Measurements from ENCODE around the gene OR8G1.
"Not testable (repeated sequence)": the region's sequence is repeated elsewhere in the genome, so short reads cannot be mapped to it uniquely, and the experiment has no call there.

OR8G1 gene

DNA sequence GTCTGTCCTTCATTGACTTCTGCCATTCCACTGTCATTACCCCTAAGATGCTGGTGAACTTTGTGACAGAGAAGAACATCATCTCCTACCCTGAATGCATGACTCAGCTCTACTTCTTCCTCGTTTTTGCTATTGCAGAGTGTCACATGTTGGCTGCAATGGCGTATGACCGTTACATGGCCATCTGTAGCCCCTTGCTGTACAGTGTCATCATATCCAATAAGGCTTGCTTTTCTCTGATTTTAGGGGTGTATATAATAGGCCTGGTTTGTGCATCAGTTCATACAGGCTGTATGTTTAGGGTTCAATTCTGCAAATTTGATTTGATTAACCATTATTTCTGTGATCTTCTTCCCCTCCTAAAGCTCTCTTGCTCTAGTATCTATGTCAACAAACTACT, 9.0 kb downstream of the OR8G1 start:
- not testable (repeated sequence) for DNase-seq

DNA sequence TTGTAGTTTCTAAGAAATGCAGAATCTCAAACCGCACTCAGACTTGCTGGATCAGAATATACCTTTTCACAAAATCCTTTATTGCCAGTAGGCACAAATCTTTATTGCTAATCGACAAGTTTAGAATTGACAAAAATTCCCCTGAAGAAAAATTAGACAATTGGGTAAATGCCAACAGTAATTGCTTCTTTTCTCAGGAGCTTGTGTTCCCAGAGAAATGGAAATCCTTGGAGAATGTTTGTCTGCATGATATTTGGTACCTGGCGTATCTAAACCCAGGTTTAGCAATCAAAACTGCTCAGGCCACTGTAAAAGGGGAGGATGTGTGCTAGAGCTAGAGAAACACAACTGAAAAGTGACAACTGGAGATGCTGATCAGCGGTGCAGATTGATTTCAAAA, 15.2 kb downstream of the OR8G1 start, which contains the start of gene OR8G5:
Gene OR8G5 (plus strand): TSS at position 301 of the 400 bp plus-strand sequence. CDS start 8,556 bp downstream, outside the sequence.
- DNase-seq: no peak

DNA sequence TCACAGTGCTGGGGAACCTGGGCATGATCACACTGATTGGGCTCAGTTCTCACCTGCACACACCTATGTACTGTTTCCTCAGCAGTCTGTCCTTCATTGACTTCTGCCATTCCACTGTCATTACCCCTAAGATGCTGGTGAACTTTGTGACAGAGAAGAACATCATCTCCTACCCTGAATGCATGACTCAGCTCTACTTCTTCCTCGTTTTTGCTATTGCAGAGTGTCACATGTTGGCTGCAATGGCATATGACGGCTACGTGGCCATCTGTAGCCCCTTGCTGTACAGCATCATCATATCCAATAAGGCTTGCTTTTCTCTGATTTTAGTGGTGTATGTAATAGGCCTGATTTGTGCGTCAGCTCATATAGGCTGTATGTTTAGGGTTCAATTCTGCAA, 24.1 kb downstream of the OR8G1 start:
- not testable (repeated sequence) for DNase-seq

DNA sequence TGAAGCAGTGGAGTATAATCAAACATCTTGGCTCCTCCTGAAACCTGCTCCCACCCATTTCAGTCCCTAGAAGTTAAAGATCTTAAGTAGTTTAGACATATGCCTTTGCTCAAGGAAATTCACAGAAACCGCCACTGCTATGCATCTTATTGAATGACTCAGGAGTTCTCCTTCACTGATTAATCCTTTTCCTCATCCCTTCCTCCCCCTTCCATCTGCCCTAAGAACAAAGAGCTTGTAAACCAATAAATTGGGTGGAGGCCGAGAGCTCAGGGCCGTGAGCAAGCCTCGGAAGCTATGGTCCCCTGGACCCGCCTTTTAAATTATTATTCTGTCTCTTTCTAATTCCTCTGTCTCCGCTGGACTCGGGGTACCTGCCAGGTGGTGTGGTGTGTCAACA, 30.0 kb downstream of the OR8G1 start:
- not testable (repeated sequence) for DNase-seq

DNA sequence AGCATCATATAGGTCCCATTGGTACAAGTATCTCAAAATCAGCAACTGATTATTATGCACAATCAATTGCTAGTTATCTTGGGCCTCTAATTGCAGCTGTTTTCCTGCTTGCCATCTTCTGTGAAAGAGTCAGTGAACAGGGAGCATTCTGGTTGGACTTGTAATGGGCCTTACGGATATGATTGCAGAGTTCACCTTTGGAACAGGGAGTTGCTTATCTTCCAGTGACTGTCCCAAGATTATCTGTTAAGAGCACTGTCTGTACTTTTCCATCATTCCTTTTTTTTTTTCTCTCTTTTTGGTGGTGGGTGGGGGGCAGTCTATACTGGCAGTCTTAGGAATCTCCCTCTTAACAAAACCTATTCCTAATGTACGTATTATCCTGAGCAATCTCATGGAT, 33.1 kb downstream of the OR8G1 start:
- no peak for DNase-seq

DNA sequence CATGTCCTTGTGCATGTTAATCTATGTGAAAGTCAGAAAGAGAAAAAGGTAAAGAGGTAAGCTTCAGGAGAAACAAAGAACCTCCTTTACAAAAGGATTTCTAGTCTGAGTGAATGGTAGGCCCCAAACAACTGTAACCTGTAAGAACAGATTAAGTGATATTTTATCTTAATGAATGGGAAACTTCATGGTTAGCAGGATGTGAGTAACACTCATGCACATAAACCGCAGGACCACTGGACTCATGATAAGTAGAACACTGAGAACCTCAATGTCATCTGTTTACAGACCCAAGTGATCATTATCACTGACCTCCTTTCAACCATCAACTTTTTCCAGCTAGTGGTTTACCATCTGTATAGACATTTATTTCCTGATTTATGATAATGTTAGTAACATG, 35.2 kb downstream of the OR8G1 start:
- DNase-seq: no peak

DNA sequence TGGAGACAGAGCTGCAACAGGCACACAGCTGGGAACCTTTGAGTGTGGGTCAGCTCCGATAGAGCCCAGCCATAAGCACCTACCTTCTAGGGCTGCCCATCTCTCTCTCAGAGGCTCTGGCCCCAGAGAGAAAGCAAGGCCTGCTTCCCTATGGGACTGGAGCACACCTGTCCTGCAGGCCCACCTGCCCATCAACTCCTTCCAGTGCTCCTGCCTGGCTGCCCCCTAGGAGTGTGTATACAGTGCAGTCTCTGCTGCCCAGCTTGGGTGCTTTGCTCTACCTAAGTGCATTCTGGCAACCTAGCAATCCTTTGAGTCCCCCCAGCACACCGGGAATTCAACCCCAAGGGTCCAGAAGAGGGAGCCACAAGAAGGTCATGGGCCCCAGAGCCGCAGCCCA, 36.3 kb downstream of the OR8G1 start:
- no peak for DNase-seq

DNA sequence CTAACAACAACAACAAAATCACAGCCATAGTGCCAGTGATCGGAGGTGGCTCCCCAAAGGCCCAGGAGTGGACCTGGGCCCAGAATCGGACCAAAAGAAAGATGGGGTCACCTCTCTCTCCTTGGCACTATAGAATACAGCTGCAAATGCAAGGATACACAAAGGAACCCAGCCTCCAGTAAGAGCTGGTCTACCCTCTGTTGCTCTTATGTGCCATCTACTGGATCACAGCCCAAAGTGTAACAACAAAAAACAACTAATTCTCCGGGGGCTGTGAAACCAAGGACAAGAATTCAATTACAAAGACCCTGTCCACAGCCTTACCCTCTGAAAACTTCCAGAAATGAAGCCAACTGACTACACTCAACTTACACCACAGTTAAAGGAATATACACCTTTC, 36.9 kb downstream of the OR8G1 start:
- DNase-seq: no peak

DNA sequence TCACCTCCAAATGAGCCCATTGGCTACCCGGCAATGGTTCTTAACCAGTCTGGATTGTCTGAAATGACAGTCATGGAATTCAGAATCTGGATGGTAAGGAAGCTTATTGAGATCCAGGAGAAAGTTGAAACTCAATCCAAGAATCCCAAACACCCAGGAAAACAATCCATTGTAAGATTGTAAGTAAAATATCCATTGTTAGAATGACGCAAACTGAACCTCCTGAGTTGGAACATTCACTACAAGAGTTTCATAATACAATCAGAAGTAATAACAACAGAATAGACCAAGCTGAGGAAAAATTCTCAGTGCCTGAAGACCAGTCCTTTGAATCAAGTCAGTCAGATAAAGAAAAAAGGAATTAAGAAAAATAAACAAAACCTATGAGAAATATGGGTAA, 37.4 kb downstream of the OR8G1 start:
- no peak for DNase-seq

DNA sequence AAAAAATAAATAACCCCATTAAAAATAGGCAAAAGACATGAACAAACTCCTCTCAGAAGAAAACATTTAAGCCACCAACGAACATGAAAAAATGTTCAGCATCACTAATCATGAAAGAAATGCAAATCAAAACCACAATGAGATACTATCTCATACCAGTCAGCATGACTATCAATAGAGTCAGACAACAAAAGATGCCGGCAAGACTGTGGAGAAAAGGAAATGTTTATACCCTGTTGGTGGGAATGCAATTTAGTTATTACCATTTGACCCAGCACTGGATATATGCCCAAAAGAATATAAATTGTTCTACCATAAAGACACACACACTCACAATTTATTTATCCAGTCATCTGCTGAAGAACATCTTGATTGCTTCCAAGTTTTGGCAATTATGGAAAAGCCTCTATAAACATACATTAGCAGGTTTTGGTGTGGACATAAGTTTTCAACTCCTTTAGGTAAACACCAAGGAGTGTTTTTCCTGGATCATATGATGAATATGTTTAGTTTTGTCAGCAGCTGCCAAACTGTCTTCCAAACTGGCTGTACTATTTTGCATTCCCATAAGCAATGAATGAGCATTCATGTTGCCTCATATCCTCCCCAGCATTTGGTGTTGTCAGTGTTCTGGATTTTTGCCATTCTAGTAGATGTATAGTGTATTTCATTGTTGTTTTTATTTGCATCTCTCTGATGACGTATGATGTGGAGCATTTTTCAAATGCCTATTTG, 44.9 kb downstream of the OR8G1 start:
- peak in 1 of 2 experiments; percentile 17 for DNase-seq

DNA sequence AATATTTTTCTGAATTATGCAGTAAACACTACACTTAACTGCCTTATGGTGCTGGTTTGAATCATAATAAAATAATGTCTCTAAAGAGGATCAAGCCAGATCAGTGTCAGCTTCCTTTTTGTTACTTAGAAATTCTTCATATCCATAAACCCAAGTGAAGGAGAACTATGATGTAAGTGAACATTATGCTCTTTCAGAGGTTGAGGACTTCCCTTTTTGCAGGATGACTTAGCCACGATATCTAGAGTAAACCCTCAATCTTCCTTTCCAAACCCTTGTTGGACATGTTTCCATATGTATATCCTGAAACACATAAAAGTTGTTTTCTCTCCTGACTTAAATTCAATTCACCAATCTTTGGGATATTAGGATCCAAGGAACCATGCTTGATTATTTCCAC, 53.8 kb downstream of the OR8G1 start:
- no peak for DNase-seq

DNA sequence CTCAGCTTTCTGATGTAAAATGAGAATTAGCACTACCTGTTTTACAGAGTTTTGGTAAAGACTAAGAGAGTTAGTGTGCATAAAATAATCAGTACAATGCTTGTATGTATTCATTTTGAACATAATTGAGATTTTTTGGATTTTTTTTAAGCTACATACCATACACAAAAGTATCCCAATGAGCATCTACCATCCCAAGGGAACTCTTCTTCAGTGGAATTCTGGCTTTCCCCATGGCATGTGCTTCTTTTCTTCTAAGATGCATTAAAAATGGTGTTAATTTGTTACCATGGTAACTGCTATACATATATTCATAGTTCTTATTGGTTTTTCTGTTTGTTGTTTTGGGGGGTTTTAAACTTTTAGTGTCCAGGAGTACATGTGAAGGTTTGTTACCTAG, 55.1 kb downstream of the OR8G1 start:
- DNase-seq: no peak

DNA sequence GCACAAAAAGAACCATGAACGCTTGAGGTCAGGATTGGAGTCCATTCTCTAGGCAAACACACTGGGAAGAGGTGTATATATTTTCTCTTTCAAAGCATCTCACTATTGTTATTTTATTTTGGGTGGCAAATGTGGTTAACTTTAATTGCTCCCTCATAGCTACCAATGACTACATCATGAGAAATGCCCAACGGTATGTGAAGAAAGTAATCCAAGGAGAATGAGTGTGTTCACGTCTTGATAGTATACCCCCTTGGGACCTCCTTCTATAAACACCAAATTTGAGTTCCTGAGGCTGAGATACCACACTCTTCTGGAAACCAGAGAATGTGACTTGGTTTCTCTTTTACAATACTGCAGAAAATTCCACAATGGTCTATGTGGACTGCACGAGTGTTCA, 57.0 kb downstream of the OR8G1 start:
- DNase-seq: no peak

DNA sequence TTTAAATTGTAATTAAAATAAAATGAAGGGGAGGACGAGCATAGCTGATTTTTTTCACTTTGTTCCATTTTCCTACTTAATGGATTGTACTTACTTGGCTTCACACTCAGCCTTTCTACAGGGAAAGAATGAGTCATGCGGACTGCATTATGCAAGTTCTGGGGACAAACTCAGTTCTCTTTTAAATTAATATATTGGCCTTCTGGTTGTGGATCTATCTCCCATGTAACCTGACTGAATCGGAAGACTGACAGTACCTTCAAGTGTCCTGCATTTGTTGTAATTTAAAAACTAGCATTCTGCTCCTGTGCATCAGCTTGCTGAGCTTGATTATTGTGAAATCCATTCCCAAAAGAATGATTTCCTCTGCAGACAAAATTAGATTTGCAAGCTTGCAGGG, 60.7 kb downstream of the OR8G1 start:
- no peak for DNase-seq

DNA sequence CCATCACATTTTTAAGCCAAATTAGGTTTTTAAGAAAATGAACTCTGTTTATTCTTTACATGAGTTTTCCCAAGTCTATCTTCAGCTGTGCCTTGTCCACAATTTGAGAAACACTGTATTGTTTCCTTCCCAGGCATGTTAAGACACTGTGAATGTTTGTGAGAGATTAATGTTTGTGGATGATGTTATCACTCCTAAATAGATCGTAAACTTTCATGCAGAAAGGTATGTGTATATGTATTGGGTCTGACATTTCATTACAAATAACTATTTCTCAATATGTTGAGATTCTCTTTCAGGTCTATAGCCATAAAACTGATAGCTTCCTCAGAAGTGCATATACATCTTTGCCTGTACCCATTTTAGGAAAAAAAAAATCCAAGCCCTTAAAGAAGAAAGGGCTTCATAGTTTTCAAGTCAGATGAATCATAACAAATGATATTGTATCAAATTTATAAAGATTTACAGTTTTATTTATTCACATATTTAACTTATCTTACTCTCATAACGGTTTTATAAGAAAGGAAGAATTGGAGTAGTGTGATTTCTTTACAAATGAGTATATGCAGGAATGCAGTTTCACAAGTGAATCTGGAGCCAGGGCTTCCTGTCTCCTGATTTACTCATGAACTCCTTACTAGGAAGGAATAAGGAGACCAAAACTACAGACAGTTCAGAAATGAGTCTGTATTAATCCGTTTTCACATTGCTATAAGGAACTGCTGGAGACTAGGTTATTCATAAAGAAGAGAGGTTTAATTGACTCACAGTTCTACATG, 61.6 kb downstream of the OR8G1 start:
- DNase-seq: no peak
